Stimulated activated CD8-positive, alpha-beta memory T cell treated with anti-CD3 and anti-CD28 coated beads, Interleukin-12 subunit alpha, Interleukin-12 subunit beta, amount 100 ng/mL, for 24 hours (primary cell): Measurements from ENCODE around the gene NRG3.
"Not testable (repeated sequence)": the region's sequence is repeated elsewhere in the genome, so short reads cannot be mapped to it uniquely, and the experiment has no call there.

Source experiments
- DNase-seq: peaks from one replicate; pipeline ENCODE4 v3.0.0-alpha.2; 2020; ENCODE audit errors: extremely low read depth

Gene NRG3

DNA sequence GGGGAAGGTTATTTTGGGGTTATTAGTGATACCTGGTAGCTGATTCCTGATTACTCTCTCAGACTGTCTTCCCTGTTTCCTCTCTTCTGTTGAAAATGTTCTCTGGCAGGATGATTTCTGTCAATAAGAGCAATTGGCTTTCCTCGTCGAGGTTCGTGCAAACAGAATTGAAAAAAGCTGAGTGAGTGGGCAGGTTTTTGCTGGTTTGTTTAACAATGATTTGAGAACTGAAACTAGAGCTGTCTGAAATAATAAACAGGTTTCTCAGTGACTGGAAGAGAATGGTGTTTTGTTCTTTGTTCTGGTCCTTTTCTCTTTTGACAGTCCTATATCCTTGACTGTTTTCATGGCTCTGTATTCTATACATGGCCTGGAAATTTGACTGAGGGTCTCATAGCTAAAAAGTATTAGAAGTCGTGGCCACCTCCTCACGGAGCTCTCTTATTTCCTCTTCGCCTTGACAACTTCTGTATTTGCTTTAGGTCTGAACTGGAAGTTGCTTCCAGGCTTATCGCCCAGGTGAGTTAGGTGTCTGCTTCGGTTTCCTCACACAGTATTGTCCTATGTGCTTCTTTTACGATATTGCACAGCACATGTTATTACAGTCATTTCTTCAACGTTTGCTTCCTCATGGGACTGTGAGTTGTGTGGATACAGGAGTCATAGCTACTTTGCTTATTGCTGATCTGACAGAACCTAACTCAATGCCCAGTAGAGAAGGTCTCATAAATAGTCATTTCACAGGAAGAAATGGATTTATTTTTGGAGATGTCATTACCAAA, 403.6 kb downstream of the NRG3 start:
- DNase-seq: no peak

DNA sequence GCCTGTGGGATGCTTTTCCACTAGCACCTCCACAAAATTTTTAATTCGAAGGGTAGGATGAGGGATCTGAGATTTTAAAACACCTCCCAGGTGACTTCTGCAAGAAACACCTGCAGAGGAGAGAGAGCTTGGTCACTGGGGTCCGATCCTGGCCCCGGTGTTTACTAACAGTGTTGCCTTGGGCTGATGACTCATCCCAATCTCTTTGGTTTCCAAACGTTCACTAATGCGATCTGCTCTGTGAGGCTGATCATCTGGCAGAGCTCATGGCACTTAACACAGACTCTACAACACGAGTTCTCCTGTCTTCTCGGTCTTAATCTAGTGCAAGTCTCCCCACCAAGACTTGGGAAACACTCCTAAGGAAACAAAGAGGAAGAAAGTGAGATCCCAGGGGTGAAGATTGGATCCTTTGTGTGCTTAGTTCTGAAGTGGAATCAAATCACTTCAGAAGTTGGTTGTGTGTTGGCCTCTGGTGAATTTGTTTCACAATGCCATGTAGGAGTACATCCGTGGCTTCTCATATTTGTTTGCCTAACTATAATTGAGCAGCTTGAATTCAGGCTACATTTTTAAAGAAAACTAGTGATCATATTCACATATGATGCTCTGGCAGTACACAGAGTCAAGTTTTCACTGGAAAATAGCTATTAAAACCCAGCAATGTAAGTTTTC, 407.9 kb downstream of the NRG3 start:
- DNase-seq: no peak

DNA sequence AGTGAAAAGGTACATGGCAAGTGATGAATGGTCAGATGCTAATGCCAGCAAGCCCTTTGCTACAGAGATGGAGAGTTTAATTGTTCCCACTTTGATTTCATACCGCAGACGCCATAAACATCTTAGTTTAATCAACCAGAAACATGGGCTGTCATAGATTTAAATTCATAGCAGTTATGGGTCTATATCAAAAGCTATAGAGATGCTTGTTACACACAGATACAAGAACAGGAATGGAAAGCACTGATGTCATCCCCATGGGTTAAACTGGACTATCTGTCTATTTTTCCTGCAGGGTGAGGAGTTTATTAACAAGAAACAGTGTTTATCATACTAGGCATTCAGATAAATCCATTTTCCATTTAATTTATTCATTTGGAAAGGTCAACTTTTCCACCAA, 409.2 kb downstream of the NRG3 start:
- DNase-seq: no peak

DNA sequence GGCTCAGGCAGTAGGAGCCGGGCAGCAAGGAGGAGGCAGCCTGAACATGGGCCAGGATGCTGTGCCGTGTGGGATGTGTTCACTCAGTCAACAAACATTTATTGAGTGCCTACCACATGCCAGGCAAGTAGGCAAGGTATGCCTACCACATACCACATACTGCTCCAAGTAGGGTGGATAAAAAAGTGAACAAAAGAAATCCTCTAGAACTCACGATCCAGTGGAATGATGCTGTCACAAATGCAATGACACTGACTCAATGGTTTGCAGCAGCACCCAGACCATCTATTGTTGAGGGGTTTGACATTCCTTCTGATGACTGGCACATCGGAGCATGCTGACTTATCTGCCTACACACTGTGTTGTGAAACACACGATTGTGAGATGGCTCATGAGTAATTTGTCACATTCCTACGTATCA, 413.5 kb downstream of the NRG3 start:
- no peak for DNase-seq

DNA sequence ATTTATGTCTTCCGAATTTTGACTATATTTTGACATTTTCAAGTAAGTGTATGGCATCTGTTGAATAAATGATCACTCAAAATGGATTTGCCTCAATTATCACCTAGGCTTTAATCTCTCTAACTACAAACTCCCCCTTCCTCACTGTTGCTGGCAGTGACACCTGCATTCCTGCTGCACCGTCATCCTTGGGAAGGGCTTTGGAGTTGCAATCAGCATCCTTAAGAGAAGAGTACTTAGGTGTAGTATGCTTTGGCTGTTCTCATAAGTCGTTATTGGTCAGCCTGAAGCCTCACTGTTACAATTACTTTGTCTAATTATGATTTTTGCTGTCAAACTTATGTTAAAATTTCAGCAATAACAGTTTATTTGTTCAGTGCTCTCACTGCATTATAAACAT, 415.0 kb downstream of the NRG3 start:
- no peak for DNase-seq

DNA sequence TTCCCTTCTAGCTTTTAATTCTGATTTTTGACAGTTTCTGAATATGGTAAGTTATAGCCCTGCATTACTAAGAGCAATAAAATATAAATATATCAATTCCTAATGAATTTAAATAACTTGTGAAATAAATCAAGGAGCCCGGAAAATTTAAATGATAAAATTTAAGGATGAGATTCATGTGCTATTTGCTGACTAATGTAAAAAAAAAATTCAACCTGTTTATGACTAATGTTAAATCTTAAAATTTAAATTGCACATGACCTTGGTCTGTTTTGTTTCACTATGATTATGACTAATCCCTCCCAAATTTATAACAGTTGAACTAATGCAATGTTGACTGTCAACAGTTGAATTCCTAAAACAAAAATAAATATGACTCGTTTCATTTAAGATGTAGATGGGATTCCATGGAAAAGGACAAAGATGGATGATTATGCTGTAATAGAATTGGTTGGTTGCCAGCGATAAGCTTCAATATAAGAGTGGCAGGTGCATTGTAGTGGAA, 419.9 kb downstream of the NRG3 start:
- no peak for DNase-seq

DNA sequence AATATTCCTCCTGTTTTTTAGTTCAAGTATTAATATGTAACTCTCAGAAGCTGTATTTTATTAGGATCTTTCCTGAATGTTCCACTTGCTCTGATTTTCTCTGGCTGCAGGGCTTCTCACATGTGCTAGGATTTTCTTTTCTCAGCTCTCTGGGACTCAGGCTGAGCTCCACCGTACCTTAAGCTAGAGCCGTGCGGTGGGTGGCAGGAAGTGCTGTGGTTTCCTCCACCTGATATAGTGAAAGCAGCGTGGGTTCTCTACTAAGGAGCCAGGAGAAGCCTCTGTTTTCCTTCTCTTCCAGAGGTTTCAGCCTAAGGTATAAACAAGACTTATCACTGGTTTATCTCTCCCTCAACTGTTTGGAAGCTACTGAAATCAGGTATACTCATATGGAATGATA, 433.6 kb downstream of the NRG3 start:
- no peak for DNase-seq

DNA sequence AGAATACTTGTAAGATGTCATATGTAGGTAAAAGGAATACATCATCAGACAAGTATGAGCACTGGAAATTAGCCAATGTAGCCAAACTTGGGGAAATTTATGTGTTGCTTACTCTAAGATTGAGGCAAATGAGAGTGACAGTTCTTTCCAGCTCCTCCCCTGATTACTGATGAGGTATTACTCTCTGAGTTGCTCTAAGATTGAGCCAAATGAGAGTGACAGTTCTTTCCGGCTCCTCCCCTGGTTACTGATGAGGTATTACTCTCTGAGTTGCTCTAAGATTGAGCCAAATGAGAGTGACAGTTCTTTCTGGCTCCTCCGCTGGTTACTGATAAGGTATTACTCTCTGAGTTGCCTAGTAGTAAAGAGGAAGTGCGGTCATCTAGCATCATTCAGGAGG, 435.8 kb downstream of the NRG3 start:
- DNase-seq: no peak

DNA sequence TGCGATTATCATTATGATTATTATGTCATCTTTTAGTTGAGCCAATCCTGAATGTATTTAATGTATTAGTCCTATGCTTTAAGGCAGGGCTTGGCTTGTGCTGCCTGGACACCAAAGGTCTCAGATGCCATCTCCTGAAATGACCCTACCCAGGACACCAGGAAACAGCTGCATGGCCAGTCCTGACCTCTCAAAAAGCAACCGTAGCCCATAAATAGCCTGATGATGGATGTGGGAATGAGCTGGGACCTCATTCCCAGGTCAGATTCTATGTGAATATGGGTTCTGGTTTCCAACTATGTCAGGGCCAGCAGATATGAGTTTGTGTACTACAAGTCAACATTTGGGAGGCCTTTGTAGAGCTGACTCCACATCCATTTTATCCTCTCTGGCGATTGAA, 438.4 kb downstream of the NRG3 start:
- DNase-seq: no peak

DNA sequence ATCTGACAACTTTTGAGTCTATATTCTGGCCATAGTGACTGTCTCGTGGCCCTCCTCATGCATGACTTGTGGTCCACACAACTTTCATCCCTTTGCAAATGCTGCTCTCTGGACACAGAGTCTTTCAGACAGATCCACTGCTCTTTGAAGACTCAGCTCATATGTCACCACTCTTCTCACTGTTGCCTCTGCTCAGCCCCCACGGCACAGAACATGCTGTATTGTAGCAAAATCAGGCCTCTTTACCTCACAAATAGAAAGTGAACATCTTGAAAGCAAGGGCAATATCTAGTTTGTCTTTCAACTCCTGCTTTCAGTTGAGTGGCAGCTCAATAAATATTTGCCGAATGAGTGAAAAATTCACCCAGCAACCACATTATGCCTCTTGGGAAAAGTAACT, 443.5 kb downstream of the NRG3 start:
- DNase-seq: no peak

DNA sequence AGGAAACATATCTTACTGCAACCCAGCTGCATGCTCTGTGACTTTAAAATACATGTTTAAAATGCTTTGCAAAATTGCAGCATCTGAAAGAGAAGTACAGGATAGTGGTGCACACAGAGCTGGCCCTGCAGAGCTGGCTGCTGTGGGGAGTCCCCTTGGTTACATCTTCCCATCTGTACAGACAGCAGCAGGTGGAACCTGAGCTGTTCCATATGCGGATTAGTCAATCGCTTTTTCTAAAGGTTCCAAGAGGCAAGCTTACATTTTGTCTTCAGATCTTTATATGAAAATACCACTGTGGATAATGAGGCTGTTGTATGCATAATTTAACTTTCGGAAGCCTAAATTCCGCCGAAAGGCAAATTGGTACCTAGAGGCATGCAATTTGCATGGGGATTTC, 444.1 kb downstream of the NRG3 start:
- no peak for DNase-seq

DNA sequence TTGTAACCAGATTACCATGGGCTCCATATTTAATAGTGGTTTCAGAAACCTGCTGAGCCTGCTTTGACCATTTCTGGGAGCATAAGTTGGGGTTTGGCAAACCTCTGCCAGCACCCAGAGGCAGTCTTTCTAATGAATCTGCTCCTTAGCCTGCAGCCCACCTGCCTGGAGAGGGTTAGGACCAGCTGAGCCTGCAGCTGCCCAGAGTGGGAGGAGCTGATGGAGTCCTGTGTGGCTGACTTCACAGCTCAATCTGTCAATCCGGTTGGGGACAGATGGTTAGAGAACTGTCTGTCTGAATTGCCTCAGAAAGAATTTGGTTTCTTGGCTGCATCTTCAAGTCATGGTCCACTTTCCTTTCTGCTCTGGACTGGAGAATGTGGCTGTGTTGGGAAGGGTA, 444.6 kb downstream of the NRG3 start:
- DNase-seq: no peak

DNA sequence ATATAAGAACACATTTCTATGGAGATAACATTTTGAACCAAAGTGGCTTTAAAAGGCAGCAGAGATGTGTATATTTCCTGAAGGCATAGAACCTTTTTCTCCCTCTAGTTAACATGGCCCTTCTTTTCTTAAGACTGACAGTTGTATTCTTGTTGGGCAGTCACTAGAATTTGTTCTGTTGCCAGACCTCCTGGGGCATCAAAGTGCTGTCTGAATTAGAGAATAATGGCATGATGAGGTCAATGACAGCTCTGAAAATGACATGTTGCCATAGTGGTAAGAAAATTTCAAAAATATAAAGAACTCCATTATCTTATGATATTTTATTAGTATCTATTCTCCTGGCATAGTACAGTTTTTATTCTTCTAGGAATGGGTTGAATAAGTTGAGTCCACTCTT, 446.7 kb downstream of the NRG3 start:
- DNase-seq: no peak

DNA sequence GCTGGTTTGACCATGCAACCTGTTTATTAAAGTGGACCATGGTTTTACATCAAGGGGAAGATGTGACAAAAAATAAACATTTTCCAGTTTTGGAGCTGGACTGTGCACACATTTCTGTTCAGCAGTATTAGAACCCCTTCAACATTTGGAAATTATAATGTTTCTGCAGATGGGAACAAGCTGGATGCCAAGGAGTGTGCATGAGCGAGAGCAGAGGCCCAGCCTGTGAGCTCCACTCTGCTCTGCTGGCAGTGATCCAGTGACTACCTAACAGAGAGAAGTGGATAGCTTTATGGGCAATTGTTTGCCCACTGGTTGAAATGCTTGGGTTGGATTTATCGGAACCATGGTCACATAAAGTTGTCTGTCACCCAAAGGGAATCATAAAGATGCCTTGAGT, 456.7 kb downstream of the NRG3 start:
- no peak for DNase-seq

DNA sequence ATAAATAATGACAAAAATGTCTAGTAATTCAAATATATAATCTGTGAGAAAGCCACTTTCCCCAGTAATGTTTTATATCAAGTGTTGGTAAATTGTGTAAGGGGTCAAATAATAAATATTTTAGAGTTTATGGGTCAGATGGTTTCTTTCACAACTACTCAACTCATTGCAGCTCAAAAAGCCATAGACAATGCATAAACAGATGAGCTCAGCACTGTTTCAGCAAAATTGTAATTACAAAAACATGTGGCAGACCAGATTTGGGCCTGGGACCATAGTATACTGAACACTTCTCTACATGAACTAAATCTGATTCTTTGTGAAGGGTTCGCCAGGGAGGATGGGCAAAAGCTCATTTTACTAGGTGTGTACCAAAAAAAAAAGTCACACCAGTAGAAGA, 460.8 kb downstream of the NRG3 start:
- no peak for DNase-seq

DNA sequence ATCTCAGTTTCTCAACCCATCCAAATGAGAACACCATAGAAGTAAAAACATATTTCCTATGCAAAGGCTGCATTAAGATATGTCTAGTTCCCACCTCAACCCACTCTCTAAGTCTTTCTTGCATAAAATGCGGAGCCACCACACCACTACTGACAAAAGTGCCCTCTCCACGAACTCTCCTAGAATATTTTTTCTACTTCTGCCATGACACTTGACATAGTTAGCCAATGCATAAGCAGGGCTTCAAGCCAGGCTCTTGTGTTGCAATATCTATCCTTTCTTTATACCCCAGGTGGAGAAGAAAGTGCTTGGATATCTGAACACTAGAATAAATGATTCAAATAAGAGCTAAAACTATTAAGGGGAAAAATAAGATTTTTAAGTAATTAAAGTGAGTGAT, 465.2 kb downstream of the NRG3 start:
- no peak for DNase-seq

DNA sequence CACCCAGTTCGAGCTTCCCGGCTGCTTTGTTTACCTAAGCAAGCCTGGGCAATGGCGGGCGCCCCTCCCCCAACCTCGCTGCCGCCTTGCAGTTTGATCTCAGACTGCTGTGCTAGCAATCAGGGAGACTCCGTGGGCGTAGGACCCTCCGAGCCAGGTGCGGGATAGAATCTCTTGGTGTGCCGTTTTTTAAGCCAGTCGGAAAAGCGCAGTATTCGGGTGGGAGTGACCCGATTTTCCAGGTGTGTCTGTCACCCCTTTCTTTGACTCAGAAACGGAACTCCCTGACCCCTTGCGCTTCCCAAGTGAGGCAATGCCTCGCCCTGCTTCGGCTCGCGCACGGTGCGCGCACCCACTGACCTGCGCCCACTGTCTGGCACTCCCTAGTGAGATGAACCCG, 474.6 kb downstream of the NRG3 start:
- not testable (repeated sequence) for DNase-seq

DNA sequence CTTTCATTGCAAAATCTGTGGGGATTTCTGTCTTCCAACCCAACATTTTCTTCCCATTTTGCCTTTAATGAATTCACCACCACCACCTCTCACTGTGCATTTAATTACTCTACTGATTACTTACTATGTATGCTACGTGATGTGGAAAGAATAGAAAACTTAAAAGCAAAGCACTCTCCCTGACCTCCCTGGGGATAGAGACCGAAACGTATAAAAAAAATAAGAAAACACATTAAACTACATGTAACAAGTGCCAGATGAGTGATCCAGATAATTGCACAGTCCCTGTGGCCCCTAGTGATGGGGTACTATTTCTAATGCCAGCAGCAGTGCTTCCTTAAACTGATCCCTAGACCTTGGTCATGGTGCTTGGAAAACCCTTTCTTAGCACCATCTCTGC, 478.4 kb downstream of the NRG3 start:
- DNase-seq: no peak

DNA sequence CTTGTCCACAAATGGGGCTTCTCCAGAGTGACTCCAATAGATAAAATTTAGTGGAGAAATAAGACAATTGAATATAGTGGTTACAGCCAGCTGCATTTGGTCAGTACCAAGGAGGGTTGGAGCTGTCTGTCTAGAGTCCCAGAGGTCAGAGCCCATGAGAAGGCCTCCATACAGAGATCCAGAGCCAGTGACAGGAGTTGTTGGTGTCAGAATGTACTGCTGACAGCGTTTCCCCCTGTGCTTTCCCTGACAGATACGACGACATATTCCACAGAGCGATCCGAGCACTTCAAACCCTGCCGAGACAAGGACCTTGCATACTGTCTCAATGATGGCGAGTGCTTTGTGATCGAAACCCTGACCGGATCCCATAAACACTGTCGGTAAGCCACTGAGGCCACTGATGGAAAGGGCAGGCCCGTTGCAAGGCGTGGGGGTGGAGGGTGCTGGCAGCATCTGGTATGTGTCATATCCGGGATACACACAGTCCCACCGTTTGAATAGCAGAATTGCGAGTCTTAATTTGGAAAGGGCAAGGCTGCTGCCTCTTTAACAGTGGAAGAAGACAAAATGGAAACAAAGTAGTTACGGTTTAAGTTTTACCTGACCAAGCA, 483.6 kb downstream of the NRG3 start:
- no peak for DNase-seq

DNA sequence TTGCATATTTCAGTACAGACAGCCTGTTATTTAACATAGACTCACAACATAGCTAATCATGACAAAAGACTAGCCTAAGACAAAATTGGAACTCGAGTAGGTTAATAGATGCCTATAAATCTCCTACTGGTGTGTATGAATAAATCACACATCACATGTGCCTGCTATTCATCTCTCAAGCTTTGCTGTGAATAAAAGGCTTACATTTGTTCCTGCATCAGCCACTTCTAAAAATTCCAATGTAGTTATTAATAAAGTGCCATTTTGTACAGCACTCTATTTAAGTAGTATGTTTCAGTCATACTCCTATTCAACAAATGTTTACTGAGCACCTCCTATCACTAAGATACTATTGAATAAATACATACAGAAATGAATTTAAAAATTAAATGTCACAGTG, 486.3 kb downstream of the NRG3 start:
- no peak for DNase-seq

DNA sequence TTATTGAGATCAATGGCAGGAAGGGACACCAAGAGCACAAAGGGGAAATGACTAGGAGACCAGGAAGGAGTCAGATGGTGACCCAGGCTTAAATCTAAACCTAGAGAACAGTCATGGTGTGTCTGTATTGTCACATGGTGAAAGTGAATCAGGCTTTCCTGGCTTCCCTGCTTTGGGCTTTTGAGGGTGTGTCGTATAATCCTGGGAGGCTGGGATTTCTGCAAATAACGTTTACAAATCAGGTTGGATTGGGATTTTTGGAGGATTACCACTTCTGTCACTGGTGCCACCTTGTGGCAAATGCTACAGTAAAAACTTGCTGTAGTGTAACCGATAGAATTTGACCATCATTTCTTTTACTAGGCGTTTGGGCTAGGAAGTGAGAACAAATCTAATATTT, 502.6 kb downstream of the NRG3 start:
- DNase-seq: no peak

DNA sequence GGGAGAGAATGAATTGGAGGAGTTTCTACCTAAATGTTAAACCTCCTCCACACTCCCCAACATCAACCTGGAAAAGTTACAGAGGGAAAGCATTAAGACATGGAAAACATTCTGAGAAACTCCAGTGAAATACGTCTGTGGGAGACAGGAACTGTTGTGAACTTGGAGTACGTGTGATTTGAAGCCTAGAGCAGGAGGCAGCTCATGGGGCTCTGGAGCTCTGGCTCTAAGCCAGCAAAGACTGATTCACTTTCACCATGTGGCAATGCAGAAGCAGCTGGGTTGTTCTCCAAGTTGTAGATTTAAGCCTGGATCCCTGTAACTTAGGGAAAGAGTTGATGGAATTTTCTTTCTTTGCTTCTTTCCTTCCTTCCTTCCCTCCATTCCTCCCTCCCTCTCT, 503.2 kb downstream of the NRG3 start:
- DNase-seq: no peak

DNA sequence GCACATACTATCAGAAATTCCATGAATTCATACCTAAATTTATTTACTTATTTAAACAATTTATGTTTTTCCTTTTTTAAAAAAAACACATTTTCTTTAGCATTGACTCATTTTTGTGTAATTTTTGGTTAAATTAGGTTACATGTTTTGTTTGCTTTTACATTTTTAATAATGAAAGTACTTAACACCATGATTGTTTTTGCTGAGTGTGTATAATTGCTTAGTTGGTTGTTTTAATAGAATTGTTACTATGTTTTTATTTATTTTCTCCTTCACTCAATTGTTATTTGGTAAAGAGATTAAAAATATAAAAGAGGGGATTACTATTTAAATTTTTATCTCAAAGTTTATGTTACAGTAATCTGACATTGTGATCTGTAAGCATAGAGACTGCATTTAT, 508.4 kb downstream of the NRG3 start:
- DNase-seq: no peak
